AG04450 (cell line): Measurements from ENCODE around the gene C4BPA. TPM values are rescaled to one million over a fixed set of nuclear protein-coding genes. Genes with fewer than 3 reads are reported as not detected.
A peak's percentile ranks its signal among the peaks of the same experiment; 100 is the strongest.

Source experiments
- CTCF ChIA-PET: fragments of 300-600, 350-600 bp; formaldehyde crosslinking; extraction: SDS; loops from one replicate; lab custom pipeline; 2022; ENCODE audit warnings: antibody characterized with exemption, inconsistent platforms; lab: Charles Lee
- POLR2A ChIA-PET: fragments of 350-600 bp; formaldehyde crosslinking; extraction: SDS; loops from one replicate; lab custom pipeline; 2021; ENCODE audit warnings: antibody characterized with exemption, inconsistent platforms; lab: Yijun Ruan, JAX
- DNase-seq: peaks from one replicate; pipeline ENCODE4 v3.0.0-alpha.2; 2011; ENCODE audit warnings: low read depth, low spot score
- H3K27ac ChIP-seq: one replicate; pipeline ENCODE4 v1.5.1; 2012; ENCODE audit warnings: low read depth, low read length, control low read depth
- H3K27me3 ChIP-seq: one replicate; pipeline ENCODE4 v1.6.0; 2012; ENCODE audit warnings: low read length; ENCODE audit not compliant: control insufficient read depth, insufficient read depth
- H3K4me3 ChIP-seq: 2 replicates; pipeline ENCODE4 v1.5.1; 2011; ENCODE audit warnings: mild to moderate bottlenecking, low read depth, low read length, control low read depth
- H3K9me3 ChIP-seq: 2 replicates; pipeline ENCODE4 v1.5.1; 2012; ENCODE audit warnings: low read length; ENCODE audit not compliant: control insufficient read depth, insufficient read depth
- CTCF ChIP-seq: IDR thresholded peaks from 2 replicates; pipeline ENCODE4 v1.5.1; 2011; ENCODE audit warnings: low read depth, low read length, control low read depth, inconsistent platforms
- polyA plus RNA-seq: library from polyadenylated mRNA; depleted of rRNA; stranded (reverse); fragments of >200 nt; gene quantifications from 2 replicates; pipeline ENCODE4 v1.2.3, GENCODE V29; 2011

Gene C4BPA
- polyA plus RNA-seq, 1 experiment = not detected

- Histone ChIP-seq H3K9me3 (no peaks in the 10 kb centered on the region), H3K27ac (no peak overlapping the region), H3K27me3 (peaks cover 3% of the 10 kb centered on the region), H3K4me3 (no peak overlapping the region)
- DNase-seq = no peak
- ChIA-PET CTCF (no interaction called here), POLR2A (no interaction called here)
- no peak for TF ChIP-seq CTCF
Measured at GRCh38 chr1:207172885-207173284, 68.9 kb downstream of the C4BPA start.

GRCh38 chr1:207173396-207173795 lies 69.4 kb downstream of the C4BPA start:
- no peaks in the 10 kb centered on the region for H3K9me3 ChIP-seq
- peaks cover 3% of the 10 kb centered on the region for H3K27me3 ChIP-seq
- CTCF ChIA-PET = no interaction called here
- DNase-seq = no peak
- POLR2A ChIA-PET = no interaction called here
- no peak overlapping the region for H3K4me3 ChIP-seq
- H3K27ac ChIP-seq = no peak overlapping the region
- TF ChIP-seq CTCF = no peak

GRCh38 chr1:207174913-207175312 lies 70.9 kb downstream of the C4BPA start:
- CTCF ChIA-PET = no interaction called here
- POLR2A ChIA-PET = no interaction called here
- Histone ChIP-seq H3K4me3 (no peak overlapping the region), H3K27me3 (peaks cover 3% of the 10 kb centered on the region), H3K9me3 (no peaks in the 10 kb centered on the region), H3K27ac (no peak overlapping the region)
- TF ChIP-seq CTCF = no peak
- no peak for DNase-seq

- no peak for DNase-seq
- ChIA-PET CTCF (no interaction called here), POLR2A (no interaction called here)
- Histone ChIP-seq H3K27me3 (no peaks in the 10 kb centered on the region), H3K4me3 (no peak overlapping the region), H3K9me3 (no peaks in the 10 kb centered on the region), H3K27ac (no peak overlapping the region)
- TF ChIP-seq CTCF = no peak
Measured at GRCh38 chr1:207179036-207179435, 75.0 kb downstream of the C4BPA start.

- TF ChIP-seq CTCF = peak; percentile 14; the same call in 1 of the 2 replicates
- no peak for DNase-seq
- CTCF ChIA-PET = interaction anchor here (0.7 to 1.0 kb wide), 2 partner anchors 223 to 224 kb away, joined by 3 read pairs; no protein-coding TSS in a partner anchor
- Histone ChIP-seq H3K27me3 (no peaks in the 10 kb centered on the region), H3K9me3 (no peaks in the 10 kb centered on the region), H3K4me3 (no peak overlapping the region), H3K27ac (no peak overlapping the region)
- POLR2A ChIA-PET = no interaction called here
Measured at GRCh38 chr1:207181847-207182246, 77.8 kb downstream of the C4BPA start.
